Glutamatergic neuron (in vitro differentiated cells): ENCODE data around the gene NSRP1. TPM values are rescaled to one million over a fixed set of nuclear protein-coding genes. Genes with fewer than 3 reads are reported as not detected.

ENCODE experiments used
- DNase-seq: peaks from one replicate; pipeline ENCODE4 v3.0.0; 2022
- H3K27ac Mint-ChIP-seq: one replicate; pipeline ENCODE4 v1.8.0; 2020; ENCODE audit warnings: mild to moderate bottlenecking, mixed read lengths, inconsistent platforms; ENCODE audit not compliant: unreplicated experiment
- H3K27me3 Mint-ChIP-seq: one replicate; pipeline ENCODE4 v1.8.0; 2020; ENCODE audit warnings: mild to moderate bottlenecking, moderate library complexity, mixed read lengths, inconsistent platforms; ENCODE audit not compliant: unreplicated experiment
- H3K36me3 Mint-ChIP-seq: one replicate; pipeline ENCODE4 v1.8.0; 2020; ENCODE audit warnings: mild to moderate bottlenecking, mixed read lengths, inconsistent platforms; ENCODE audit not compliant: unreplicated experiment
- H3K4me1 Mint-ChIP-seq: one replicate; pipeline ENCODE4 v1.8.0; 2020; ENCODE audit warnings: mild to moderate bottlenecking, low read depth, mixed read lengths, inconsistent platforms; ENCODE audit not compliant: unreplicated experiment
- H3K4me3 Mint-ChIP-seq: one replicate; pipeline ENCODE4 v1.8.0; 2020; ENCODE audit warnings: mild to moderate bottlenecking, mixed read lengths, inconsistent platforms; ENCODE audit not compliant: unreplicated experiment
- H3K9me3 Mint-ChIP-seq: one replicate; pipeline ENCODE4 v1.8.0; 2020; ENCODE audit warnings: mild to moderate bottlenecking, moderate library complexity, mixed read lengths, inconsistent platforms; ENCODE audit not compliant: unreplicated experiment
- total RNA-seq: library from RNA; stranded (reverse); fragmentation: NEBNext Ultra II Directional; extraction: Animal tissue kit (Norgen Biotek cat#: 25700); gene quantifications from one replicate; pipeline ENCODE4 v1.2.1, GENCODE V29; 2021; ENCODE audit not compliant: unreplicated experiment
- TF ChIP-seq, protein P1 (sequence below): fragments of 200-600 bp; sonication (generic); IDR thresholded peaks from one replicate; pipeline ENCODE4 v1.5.0; 2021; ENCODE audit not compliant: partially characterized antibody, unreplicated experiment

The NSRP1 gene
- total RNA-seq, 1 donor from 2014 or later = 18.2 TPM

DNA sequence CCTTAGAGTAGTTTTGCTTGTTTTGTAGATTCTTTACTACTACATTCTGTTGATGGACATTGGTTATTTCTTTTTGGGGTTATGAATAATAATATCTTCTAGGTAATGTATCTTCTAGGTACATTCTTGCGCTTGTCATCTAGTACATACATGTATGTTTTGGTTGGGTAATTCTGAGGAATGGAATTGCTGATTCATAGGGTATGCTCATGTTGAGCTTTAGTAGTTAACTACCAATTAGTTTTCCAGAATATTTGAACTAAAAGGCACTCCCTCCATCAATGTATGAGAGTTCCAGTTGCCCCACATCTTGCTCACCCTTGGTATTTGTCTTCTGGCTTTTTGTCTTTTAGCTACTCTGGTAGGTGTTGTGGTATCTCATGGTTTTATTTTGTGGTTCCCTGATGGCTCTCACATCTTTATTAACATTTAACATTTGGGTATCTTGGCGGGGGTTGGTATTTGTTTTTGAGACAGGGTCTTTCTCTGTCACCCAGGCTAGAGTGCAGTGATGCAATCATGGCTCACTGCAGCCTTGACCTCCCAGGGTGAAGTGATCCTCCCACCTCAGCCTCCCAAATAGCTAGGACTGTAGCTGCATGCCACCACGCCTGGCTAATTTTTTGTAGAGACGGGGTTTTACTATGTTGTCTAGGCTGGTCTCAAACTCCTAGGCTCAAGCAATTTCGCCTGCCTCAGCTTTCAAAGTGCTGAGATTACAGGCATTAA lies 71.8 kb downstream of the NSRP1 start:
- Mint-ChIP-seq H3K9me3 (no peaks in the 10 kb centered on the region), H3K27ac (no peak overlapping the region), H3K36me3 (peaks cover 7% of the 10 kb centered on the region), H3K27me3 (no peaks in the 10 kb centered on the region), H3K4me1 (no peaks in the 10 kb centered on the region), H3K4me3 (no peak overlapping the region)
- no peak for DNase-seq
- TF ChIP-seq, protein P1, sequence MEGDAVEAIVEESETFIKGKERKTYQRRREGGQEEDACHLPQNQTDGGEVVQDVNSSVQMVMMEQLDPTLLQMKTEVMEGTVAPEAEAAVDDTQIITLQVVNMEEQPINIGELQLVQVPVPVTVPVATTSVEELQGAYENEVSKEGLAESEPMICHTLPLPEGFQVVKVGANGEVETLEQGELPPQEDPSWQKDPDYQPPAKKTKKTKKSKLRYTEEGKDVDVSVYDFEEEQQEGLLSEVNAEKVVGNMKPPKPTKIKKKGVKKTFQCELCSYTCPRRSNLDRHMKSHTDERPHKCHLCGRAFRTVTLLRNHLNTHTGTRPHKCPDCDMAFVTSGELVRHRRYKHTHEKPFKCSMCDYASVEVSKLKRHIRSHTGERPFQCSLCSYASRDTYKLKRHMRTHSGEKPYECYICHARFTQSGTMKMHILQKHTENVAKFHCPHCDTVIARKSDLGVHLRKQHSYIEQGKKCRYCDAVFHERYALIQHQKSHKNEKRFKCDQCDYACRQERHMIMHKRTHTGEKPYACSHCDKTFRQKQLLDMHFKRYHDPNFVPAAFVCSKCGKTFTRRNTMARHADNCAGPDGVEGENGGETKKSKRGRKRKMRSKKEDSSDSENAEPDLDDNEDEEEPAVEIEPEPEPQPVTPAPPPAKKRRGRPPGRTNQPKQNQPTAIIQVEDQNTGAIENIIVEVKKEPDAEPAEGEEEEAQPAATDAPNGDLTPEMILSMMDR = no peak

DNA sequence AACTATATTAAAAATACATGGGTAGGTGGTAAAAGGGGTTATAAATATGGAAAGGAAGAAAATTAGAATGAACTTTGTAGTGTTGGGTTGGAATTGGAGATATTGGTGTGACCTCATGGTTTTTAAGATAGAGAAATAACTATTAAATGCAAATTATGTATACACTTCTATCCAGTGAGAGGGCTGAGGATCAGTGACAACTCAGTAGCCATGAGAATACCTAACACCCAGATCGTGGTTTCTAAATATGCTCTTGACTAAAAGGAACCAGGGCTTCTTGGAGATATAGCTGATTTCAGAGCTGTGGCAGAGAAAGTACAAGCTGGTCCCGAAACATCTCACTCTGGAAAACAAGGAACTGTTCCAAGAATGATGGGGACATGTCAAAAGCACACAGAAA lies 74.5 kb downstream of the NSRP1 start:
- H3K27ac Mint-ChIP-seq = no peak overlapping the region
- no peaks in the 10 kb centered on the region for H3K9me3 Mint-ChIP-seq
- H3K27me3 Mint-ChIP-seq = no peaks in the 10 kb centered on the region
- no peak overlapping the region for H3K4me3 Mint-ChIP-seq
- no peak for DNase-seq
- TF ChIP-seq, protein P1 = no peak
- H3K4me1 Mint-ChIP-seq = no peaks in the 10 kb centered on the region
- H3K36me3 Mint-ChIP-seq = no peaks in the 10 kb centered on the region

DNA sequence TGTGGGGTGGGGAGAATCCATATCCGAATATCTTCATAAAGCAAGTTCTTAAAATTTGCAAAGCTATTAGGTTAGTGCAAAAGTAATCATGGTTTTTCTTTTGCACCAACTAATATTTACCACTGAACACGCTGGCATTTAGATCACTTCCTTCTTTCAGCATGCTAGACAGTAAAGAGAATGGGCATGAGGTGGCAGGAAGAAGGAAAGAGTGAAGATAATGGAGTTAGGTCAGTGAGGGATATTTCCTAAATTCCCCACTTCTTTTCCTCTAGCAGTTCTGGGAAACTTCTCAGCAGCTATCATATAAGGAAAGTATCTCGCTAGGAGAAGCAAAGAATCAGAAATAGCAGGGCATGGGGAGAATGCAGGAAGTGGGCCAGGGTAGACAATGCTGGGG lies 79.9 kb downstream of the NSRP1 start:
- no peak overlapping the region for H3K4me3 Mint-ChIP-seq
- no peaks in the 10 kb centered on the region for H3K9me3 Mint-ChIP-seq
- DNase-seq = no peak
- H3K4me1 Mint-ChIP-seq = peaks cover 4% of the 10 kb centered on the region
- no peaks in the 10 kb centered on the region for H3K36me3 Mint-ChIP-seq
- TF ChIP-seq, protein P1 = no peak
- H3K27ac Mint-ChIP-seq = no peak overlapping the region
- H3K27me3 Mint-ChIP-seq = no peaks in the 10 kb centered on the region

DNA sequence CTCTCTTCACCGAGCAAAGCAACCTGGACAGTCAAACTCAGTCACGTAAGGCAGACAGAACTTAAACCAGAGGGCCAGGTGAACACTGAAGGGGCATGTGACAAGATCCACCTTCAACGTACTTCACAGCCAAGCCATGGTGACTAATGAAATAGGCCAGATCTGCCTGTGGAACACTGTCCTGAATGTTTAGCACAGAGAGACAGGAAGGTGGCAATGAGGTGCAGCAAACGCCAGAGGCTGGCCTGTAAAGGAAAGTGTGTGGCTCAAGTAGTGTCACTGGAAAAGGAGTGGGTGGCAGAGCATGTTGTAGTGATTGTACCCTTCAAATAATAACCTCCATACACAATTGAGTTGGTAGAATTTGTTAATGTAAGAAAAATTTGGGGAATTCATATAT lies 80.8 kb downstream of the NSRP1 start:
- Mint-ChIP-seq H3K27ac (no peak overlapping the region), H3K36me3 (no peaks in the 10 kb centered on the region), H3K4me1 (peaks cover 4% of the 10 kb centered on the region), H3K4me3 (no peak overlapping the region), H3K27me3 (no peaks in the 10 kb centered on the region), H3K9me3 (no peaks in the 10 kb centered on the region)
- TF ChIP-seq, protein P1 = no peak
- DNase-seq = no peak

DNA sequence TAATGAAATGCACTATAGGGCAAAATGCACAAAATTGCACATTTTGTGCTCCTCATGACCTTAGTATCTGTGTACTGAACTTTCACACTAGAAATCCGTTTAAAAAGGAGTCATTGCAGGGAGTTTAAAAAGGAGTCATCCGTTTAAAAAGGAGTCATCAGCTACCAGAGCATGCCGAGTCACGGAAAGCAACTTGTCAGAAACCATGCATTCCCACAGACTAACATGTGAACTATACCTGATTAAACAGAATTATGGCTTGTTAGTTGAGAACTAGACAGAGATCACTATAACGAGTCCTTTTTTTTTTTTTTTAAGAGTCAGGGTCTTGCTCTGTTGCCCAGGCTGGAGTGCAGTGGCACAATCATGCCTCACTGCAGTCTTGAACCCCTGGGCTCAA lies 83.0 kb downstream of the NSRP1 start:
- H3K4me1 Mint-ChIP-seq = peaks cover 4% of the 10 kb centered on the region
- H3K27ac Mint-ChIP-seq = no peak overlapping the region
- H3K36me3 Mint-ChIP-seq = no peaks in the 10 kb centered on the region
- TF ChIP-seq, protein P1 = no peak
- H3K27me3 Mint-ChIP-seq = no peaks in the 10 kb centered on the region
- H3K4me3 Mint-ChIP-seq = no peak overlapping the region
- no peaks in the 10 kb centered on the region for H3K9me3 Mint-ChIP-seq
- DNase-seq = no peak
